Measurements from ENCODE around the gene CMBL.
"Not testable (repeated sequence)": the region's sequence is repeated elsewhere in the genome, so short reads cannot be mapped to it uniquely, and the experiment has no call there.

Gene CMBL

DNA sequence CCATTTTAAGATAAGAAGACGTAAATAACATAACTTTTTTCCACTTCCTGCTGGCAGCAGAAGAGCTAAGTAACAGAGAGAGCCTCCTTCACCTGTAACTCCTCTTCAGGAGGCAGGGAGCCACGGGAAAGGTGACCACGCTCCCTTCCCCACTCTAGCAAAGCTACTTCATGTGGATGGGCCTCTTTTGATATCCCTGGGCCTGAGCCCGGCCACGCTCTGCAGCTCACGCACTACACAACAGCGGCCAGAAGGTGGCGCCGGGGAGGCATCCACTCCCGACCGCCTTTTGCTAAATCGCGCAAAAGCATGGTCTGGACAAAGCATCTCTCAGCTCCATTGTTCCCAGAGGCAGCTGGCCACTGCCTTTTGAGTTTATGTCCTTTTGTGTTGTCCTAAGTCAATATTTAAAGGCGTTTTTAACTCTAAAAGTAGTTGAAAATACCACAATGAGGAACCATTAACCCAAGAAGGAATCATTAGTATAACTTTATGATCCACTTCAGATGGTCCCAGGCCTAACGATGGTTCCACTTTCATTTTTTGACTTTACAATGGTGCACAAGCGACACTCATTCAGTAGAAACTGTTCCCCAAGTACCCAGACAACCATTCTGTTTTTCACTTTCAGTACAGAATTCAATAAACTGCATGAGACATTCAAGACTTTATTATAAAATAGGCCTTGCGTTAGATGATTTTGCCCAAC lies 23.6 kb downstream of the CMBL start:
- peak; percentile 93 for DNase-seq

DNA sequence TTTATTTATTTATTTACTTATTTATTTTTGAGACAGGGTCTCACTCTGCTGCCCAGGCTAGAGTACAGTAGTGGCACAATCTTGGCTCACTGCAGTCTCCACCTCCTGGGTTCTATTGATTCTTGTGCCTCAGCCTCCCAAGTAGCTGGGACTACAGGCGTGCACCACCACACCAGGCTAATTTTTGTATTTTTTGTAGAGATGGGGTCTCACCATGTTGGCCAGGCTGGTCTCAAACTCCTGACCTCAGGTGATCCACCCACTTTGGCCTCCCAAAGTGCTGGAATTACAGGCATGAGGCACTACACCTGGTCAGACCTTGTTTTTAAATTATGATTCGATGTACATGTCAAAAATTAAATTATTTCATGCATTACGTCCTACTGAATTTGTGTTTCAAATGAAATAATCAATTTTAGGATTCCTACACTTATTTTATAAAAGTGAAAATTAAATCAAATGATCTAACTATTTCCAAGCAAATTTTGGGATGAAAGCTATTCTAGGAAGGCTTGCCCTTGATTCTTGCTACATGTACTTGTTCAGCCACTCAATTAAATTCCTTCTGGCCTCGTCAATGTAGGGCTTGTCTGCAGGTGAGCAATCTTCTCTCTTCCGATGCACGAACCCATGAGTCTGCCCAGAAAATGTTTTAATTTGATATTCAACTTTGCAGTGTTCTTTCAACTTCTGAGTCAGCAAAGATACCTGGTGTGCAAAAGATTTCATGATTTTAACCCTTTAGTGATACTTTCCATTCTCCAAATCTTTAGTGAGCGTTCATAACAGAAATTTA lies 27.6 kb downstream of the CMBL start:
- DNase-seq: no peak

DNA sequence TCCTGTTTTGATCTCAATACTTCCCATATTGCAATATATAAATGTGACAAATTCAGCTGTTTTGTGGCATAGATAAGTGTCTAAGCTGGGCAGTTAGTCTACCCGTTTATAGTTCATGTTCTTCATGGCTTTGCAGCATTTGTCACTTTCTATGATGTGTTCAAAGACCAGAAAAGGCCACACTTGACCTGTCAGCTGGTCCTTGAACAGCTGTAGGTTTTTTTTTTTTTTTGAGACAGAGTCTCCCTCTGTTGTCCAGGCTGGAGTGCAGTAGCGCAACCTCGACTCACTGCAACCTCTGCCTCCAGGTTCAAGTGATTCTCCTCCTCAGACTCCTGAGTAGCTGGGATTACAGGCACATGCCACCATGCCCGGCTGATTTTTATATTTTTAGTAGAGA lies 28.4 kb downstream of the CMBL start:
- no peak for DNase-seq

DNA sequence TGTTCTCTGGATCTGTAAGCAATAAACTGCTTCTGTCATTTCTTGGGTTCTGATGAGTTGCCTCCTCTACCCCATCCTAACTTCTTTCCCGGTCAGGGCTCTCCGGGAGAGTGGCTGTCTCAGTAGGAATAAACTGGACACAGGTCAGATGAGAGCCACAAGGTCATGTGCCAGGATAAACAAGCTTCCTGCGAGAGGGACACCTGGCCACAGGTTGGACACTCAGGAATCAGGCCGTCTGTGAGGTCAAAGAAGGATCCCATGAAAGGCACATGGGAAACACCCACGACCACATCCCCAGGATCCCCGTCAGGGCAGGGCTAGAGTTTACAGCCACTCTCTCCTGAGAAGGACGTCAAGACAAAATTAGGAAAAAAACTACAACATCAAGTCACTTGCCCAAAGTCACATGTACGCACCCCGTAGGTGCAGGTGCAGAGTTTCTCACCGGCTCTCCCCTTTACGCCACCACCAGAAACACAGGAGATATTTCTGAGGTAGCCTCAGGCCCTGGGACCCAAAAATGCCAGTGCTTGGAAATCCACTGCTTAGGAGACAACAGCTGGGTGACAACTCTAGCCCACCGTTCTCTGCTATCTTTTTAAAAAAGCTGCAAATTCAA lies 28.9 kb downstream of the CMBL start:
- no peak for DNase-seq

DNA sequence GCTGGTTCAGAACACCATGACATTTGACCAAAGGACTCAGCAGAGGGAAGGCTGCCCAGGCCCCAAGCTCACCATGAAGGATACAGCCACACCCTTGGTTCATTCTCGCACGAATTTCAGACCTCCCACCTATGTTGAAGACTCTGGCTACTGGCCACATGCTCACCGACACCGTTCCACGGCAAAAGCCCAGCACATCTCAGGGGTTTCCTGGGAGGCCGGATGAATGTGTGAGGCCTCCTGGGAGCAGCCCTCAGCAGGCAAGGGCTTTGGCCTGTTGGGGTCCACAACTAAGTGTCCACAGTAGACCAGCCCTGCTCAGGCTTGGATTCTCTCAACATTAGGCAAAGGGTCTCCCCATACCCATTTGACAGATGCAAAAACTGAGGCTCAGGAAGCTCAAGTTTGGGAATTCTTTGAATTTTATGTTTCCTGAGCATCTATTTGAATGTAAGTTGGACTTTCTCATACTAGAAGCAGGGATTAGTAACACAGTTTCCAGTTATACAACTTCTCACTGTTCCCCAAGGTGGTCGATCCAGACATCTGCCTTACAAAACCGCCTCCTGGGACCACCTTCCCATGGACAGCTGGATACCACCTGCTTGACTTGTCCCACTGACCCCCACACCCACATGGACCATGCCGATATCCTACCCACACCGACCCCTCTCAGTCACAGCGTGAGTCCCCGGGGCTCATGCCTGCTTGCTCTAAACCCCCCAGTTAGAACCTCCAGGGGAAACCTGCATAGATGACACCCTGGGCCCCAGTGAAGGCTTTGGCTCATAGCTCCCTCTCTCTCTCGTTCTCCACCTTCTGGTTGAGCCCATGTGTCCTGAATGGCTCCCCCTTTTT lies 29.7 kb downstream of the CMBL start:
- DNase-seq: no peak

DNA sequence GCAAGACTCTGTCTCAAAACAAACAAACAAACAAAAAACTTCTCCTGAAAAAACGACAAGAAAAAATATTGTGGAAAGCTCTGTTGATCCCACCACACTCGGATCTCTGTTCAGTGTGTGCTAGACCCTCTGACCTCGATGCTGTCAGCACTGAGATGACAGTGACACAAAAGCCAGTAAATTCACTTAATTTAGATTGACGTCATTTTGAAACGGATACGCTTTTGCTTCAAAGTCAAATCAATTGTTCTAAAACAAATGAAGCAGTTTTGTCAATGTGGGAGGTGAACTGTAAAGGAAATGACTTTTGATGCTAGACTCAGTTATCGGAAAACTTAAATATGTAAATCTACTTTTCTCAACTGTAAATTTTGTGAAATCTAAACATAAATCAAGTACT lies 31.0 kb downstream of the CMBL start:
- DNase-seq: no peak

DNA sequence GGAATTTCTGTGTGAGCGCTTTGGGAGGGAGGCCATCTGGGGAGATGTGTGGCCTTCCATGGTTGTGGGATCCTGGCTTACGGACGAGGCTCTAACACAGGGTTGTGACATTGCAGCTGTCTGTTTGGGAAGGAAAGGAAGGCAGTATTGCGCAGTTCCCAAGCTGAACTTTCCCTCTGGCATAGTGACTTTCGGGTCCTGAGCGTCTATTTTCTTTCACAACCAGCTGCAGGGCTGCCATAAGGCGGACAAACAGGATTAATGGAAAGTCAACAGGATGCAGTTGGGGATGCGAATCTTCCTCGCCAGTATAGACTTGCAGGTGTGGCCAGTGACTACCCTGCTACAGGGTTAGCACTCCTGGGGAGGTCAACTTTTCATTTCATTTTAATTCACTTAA lies 31.7 kb downstream of the CMBL start:
- DNase-seq: no peak

DNA sequence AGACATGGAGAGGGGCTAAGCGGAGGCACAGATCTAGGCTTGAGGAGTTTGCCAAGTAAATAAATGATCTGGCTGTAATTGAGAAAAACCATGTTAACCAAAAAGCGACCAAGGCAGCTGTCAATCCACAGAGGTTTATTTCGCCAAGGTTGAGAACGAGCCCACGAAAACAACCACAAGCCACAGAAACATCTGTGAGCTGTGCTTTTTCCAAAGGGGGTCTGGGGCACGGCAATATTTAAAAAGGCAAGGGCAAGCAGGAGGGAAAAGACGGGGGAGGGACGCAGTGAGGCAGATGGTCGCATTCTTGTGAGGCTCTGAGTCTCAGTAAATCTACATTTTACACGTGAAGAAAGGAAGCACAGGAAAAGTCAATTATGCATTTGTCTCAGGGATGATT lies 32.2 kb downstream of the CMBL start:
- DNase-seq: no peak

DNA sequence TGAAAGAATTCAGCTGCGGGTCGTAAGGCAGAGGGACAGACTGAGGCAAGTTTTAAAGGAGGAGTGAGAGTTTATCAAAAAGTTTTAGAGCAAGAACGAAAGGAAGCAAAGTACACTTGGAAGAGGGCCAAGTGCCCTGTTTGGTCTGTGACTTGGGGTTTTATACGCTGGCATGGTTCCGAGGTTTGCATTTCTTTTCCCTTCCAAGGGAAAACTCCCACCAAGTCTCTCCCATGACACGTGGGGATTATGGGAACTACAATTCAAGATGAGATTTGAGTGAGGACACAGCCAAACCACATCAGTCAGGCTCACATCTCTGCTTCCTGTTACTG lies 34.9 kb downstream of the CMBL start:
- not testable (repeated sequence) for DNase-seq

DNA sequence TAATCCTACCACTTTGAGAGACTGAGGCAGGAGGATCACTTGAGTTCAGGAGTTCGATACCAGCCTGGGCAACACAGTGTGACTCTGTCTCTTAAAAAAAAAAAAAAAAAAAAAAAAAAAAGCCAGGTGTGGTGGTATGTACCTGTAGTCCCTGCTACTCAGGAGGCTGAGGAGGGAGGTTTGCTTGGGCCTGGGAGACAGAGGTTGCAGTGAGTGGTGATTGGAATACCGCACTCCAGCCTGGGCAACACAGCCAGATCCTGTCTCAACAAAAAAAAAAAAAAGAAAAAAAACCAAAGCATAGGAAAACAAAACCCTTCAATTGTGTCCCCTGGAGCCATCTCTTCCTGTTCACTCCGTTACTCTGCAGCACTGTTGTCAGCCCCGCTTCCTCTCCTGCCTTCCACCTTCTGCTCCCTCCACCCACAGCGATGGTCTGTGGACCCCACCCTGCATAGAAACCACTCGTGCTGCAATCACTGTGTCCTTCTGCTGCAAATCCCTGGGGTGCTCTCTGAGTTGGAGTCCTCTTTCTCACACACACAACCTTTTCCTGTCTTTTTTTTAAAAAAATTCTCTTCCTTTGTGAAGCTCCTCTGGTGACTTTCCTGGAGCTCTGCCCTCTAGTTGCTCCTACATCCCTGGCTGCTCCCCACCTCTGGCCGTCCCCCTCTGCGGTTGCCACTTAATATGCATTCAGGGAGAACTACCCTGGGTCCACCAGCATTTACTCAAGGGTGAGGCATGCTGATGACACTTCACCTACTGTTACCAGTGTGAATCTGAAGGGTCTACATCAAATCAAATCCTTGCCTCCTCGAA lies 35.4 kb downstream of the CMBL start:
- DNase-seq: no peak

DNA sequence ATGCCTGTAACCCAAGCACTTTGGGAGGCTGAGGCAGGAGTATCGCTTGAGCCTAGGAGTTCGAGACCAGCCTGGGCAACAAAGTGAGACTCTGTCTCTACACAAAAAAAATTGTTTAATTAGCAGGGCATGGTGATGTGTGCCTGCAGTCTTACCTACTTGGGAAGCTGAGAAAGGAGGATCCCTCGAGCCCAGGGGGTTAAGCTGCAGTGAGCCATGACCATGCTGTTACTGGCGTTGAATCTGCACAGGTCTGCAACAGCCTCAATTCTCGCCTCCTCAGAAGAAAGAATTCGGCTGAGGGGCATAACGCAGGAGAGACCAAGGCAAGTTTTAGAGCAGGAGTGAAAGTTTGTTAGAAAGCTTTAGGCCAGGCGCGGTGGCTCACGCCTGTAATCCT lies 39.6 kb downstream of the CMBL start:
- DNase-seq: no peak

DNA sequence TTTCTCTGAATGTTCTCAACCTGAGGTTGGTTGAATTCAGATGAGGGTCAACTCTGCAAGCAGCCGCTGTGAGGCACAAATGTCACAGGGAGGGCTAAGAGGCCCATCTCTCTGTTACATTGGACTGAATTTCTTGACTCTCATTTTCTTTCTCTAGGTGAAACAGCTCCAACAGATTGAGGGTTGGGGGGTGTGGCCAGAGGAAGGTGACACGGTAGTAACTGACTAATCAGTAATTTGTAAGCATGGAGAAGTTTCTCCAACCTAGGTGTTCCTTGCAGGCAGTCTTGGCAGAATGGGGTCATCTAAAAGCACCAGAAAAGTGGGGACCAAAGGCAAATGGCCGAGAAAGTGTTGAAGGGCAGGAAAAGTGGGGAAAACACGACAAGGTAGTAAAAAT lies 40.9 kb downstream of the CMBL start:
- DNase-seq: no peak

DNA sequence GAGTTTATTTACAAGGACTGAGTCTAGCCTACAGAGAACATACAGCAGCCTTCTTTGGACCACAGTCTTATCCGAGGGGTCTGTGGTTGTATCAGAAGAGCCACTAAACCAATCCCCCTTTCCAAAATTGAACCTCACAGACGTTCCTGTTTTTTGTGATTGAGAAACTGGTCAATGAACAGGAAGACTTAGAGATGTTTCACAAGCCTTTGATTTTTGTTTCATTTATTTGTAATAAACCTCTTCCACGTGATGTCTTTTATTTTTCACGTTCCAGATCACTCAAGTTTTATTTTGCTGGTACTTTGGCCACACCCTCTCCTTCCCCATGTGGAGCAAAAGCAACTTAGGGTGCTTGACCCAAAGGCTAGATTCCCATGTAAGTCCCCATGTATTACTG lies 41.6 kb downstream of the CMBL start:
- no peak for DNase-seq

DNA sequence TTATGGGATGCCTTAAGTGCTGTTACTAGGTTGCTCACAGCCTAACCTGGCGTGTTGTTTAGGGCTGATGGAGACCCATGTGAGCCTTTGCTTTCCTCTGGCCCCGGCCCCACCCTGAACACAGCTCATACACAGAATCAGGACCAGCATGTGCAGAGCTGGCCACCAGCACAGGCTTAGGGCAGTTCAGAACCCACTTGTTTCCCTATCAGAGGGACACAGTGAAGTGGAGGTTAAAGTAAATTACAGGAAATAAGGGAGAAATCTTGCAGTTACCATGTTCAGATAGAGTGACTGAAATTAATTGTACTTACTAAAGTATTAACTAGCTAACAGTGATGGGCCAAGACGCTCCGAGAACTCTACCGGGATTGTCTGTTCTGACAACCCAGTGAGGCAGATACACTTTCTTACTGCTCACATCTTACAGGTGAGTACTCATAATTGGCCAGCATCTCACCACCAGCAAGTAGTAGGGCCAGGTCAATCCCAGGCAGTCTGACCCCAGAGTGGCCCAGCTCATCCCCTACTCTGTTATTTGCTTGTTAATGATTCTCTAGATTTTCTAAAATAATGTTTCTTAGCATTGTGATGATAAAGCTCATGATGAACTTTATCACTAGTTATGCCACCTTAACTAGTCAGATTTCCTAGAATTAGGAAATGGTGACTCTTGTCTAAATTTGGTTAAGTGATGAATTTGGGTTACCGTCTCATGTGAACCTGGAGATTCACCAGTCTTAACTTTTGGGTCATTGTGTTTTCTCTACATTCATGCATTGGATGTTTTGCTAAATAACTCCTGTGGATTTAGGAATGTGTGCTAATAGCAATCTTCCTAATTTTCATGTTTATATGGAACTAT lies 42.2 kb downstream of the CMBL start:
- DNase-seq: no peak

DNA sequence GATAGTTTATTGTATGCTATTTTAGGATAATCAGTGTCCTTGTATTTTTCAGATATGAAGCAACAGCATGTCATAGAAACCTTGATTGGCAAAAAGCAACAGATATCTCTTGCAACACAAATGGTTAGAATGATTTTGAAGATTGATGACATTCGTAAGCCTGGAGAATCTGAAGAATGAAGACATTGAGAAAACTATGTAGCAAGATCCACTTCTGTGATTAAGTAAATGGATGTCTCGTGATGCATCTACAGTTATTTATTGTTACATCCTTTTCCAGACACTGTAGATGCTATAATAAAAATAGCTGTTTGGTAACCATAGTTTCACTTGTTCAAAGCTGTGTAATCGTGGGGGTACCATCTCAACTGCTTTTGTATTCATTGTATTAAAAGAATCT lies 43.1 kb downstream of the CMBL start:
- DNase-seq: no peak

DNA sequence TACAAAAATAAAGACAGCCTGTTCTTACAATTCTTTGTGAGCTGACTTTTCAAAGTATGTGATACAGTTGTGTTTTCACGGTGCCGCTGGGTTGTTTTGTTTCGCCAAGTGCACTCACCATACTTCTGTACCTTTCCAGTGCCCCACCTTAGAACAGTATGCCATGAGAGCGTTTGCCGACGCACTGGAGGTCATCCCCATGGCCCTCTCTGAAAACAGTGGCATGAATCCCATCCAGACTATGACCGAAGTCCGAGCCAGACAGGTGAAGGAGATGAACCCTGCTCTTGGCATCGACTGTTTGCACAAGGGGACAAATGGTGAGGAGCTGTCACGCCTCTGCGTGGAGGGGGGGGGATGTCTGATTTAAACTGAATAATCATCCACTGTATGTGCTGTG lies 44.7 kb downstream of the CMBL start:
- no peak for DNase-seq

DNA sequence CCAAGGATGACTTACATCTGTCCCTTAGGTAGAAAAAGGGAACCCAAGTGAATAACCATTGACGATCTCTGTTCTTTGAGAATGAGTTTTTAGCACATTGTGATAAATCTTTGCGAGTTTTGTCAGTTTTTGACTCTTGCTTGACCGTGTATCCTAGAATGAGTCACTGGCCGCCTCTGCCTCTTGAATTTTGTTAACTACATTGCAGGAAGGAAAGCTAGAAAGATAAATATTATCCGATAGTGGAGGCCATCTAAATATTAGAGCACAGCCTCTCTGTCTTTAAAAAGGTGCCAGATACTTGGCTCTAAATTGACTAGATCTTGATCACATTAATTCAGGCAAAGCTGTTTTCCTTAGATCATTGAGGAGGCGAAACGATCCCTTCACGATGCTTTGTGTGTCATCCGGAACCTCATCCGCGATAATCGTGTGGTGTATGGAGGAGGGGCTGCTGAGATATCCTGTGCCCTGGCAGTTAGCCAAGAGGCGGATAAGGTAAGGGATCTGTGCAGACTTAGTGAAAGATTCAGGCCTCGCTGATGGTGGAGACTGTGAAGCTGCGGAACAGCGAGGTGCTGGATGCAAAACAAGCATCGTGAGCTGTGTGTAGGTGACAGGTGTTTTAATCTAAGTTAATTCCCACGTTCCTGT lies 45.5 kb downstream of the CMBL start:
- DNase-seq: no peak

DNA sequence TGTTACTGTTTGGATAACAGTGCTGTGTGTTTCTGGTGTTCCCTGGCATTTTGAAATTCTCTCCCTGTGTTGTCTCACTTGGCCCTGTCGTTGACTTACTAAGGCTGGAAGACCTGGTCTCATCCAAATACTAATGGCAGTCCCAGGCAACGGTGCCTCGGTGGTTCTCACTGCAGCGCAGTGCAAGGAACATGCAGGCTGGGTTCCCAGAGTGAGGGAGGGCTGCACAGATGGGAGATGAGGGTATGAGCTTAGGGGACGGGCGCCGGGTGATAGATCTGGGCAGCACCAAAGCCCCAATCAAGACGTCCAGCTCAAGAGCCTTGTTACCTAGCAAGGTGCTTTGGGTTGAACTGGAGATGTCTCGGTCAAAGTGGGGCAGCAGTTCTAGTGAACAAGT lies 46.6 kb downstream of the CMBL start:
- no peak for DNase-seq

DNA sequence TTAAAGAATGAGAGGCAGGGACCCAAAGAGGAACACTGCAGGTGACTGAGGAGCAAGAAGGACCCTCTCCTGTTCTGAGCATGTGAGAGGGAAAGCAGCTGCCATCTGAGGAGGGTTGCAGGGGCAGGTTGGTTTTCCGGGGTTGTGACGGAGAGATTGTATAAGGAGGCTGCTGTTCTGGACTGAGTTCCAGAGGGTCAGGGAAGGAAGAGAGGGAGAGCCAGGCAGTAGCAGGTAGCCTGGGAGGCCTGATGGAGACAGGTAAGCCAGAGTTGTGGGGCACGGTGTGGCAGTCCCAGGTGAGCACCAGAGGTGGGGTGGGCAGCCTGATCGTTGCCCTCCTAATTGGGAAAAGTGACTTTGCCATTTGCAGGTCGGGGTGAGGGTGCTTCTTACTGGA lies 47.8 kb downstream of the CMBL start:
- DNase-seq: no peak

DNA sequence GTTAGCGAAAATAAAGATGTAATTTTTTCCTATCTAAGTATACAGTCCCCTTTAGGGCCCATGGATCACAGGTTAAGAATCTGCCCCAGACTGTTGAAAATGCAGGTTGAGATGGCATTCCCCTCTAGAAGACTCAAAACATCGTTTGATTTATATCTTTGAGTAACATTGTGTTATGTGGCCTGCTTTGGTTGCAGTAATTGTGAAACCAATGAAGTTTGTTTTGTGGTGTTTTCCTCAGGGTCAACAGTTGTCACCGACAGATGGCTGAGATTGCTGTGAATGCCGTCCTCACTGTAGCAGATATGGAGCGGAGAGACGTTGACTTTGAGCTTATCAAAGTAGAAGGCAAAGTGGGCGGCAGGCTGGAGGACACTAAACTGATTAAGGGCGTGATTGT lies 49.8 kb downstream of the CMBL start:
- DNase-seq: no peak

DNA sequence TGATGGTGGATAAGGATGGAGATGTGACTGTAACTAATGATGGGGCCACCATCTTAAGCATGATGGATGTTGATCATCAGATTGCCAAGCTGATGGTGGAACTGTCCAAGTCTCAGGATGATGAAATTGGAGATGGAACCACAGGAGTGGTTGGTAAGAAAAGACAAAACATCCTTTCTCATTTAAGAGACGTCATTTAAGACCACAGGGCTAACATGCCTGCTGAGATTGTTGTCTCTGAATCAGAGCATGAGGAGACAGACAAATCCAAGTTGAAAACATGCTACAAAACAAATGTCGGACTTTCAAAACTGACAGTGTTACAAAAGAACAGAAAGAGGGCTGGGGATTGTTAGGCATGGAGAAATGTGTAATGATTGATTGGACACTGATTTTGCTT lies 53.0 kb downstream of the CMBL start:
- no peak for DNase-seq

Data from NCI-H146 (cell line).